Endodermal cell (in vitro differentiated cells): ENCODE measurements around the gene C17orf107. TPM values are rescaled to one million over a fixed set of nuclear protein-coding genes. Genes with fewer than 3 reads are reported as not detected.
A peak's percentile ranks its signal among the peaks of the same experiment; 100 is the strongest.

Experiments
- DNase-seq: peaks from one replicate; pipeline ENCODE4 v3.0.0-alpha.2; 2017
- H3K27ac ChIP-seq: 2 replicates; pipeline ENCODE4 v1.5.1; 2013; ENCODE audit warnings: mild to moderate bottlenecking, low read depth, low read length, moderate library complexity
- H3K27me3 ChIP-seq: 2 replicates; pipeline ENCODE4 v1.6.1; 2013; ENCODE audit warnings: mild to moderate bottlenecking, low read length, moderate library complexity; ENCODE audit not compliant: insufficient read depth, control insufficient read depth, poor library complexity, severe bottlenecking
- H3K36me3 ChIP-seq: 2 replicates; pipeline ENCODE4 v1.7.0; 2013; ENCODE audit warnings: mild to moderate bottlenecking, low read length, moderate library complexity; ENCODE audit not compliant: control insufficient read depth, insufficient read depth
- H3K4me1 ChIP-seq: one replicate; pipeline ENCODE4 v1.7.0; 2013; ENCODE audit warnings: low read length; ENCODE audit not compliant: control insufficient read depth, insufficient read depth
- H3K4me3 ChIP-seq: 2 replicates; pipeline ENCODE4 v1.5.1; 2013; ENCODE audit warnings: mild to moderate bottlenecking, low read length, moderate library complexity
- H3K9ac ChIP-seq: 2 replicates; pipeline ENCODE4 v1.6.1; 2013; ENCODE audit warnings: mild to moderate bottlenecking, low read length, moderate library complexity; ENCODE audit not compliant: poor library complexity, severe bottlenecking; ENCODE audit errors: extremely low read depth
- H3K9me3 ChIP-seq: 2 replicates; pipeline ENCODE4 v1.6.1; 2013; ENCODE audit warnings: mild to moderate bottlenecking, low read length, moderate library complexity; ENCODE audit not compliant: control insufficient read depth
- H3K27ac Mint-ChIP-seq: 2 replicates; pipeline ENCODE4 v1.8.0; 2020; ENCODE audit warnings: mixed read lengths
- H3K27me3 Mint-ChIP-seq: 2 replicates; pipeline ENCODE4 v1.8.0; 2021; ENCODE audit warnings: mild to moderate bottlenecking, mixed read lengths; ENCODE audit not compliant: insufficient read depth
- H3K36me3 Mint-ChIP-seq: 2 replicates; pipeline ENCODE4 v1.8.0; 2020; ENCODE audit warnings: low read depth, mixed read lengths
- H3K4me1 Mint-ChIP-seq: 2 replicates; pipeline ENCODE4 v1.8.0; 2020; ENCODE audit warnings: mixed read lengths
- H3K4me3 Mint-ChIP-seq: 2 replicates; pipeline ENCODE4 v1.8.0; 2020; ENCODE audit warnings: mild to moderate bottlenecking, moderate library complexity, mixed read lengths
- H3K9me3 Mint-ChIP-seq: 2 replicates; pipeline ENCODE4 v1.8.0; 2020; ENCODE audit warnings: mild to moderate bottlenecking, mixed read lengths
- CTCF ChIP-seq: fragments of 200-600 bp; sonication (generic); conservative IDR thresholded peaks from 2 replicates; pipeline ENCODE4 v1.5.0; 2021; ENCODE audit warnings: antibody characterized with exemption, mild to moderate bottlenecking
- WGBS, 2 experiments: methylation state at CpG; one replicate each; pipeline versions ENCODE4 v1.1.5 to v1.1.7; 2013; ENCODE audit warnings: missing lambda C conversion rate in 2 of 2, mixed read lengths in 1 of 2; ENCODE audit not compliant: insufficient coverage in 1 of 2, insufficient read length in 1 of 2; 5-methylcytosine and 5-hydroxymethylcytosine counted together
- total RNA-seq, 2 donors: library from RNA; stranded (reverse); fragmentation: NEBNext Ultra II Directional in 1 of 2; extraction: Animal tissue kit (Norgen Biotek cat#: 25700) in 1 of 2; gene quantifications; 2 replicates in 1 of 2; 3 replicates in 1 of 2; pipeline ENCODE4 v1.2.1, GENCODE V29; 2021

The C17orf107 gene
- total RNA-seq, 2 donors from 2014 or later = 0.82 to 4.8 TPM

- H3K9me3 ChIP-seq = no peaks in the 10 kb centered on the region
- H3K27me3 ChIP-seq = no peaks in the 10 kb centered on the region
- TF ChIP-seq CTCF = no peak
- no peaks in the 10 kb centered on the region for H3K27me3 Mint-ChIP-seq
- peaks cover 32% of the 10 kb centered on the region for H3K4me1 Mint-ChIP-seq
- no peak for DNase-seq
- peaks cover 47% of the 10 kb centered on the region for H3K36me3 ChIP-seq
- H3K9me3 Mint-ChIP-seq = no peaks in the 10 kb centered on the region
- peak overlapping the region; percentile 89 for H3K27ac Mint-ChIP-seq
- 76% methylated on average over 4 of the region's 4 CpGs; no CpG with 5 or more reads in 1 of the 2 experiments for WGBS, 2 experiments
- no peak overlapping the region for H3K27ac ChIP-seq
- peak overlapping the region; percentile 91 for H3K4me3 ChIP-seq
- H3K4me3 Mint-ChIP-seq = peak overlapping the region; percentile 93
- H3K36me3 Mint-ChIP-seq = peaks cover 48% of the 10 kb centered on the region
- peaks cover 10% of the 10 kb centered on the region for H3K4me1 ChIP-seq
- no peak overlapping the region for H3K9ac ChIP-seq
Measured at GRCh38 chr17:4945944-4946280, 46.6 kb downstream of the C17orf107 start.

GRCh38 chr17:4946312-4946976, 47.1 kb downstream of the C17orf107 start:
- Mint-ChIP-seq H3K4me3 (peak overlapping the region; percentile 93), H3K27ac (peak overlapping the region; percentile 87), H3K9me3 (no peaks in the 10 kb centered on the region), H3K27me3 (no peaks in the 10 kb centered on the region), H3K4me1 (peaks cover 32% of the 10 kb centered on the region), H3K36me3 (peaks cover 46% of the 10 kb centered on the region)
- Histone ChIP-seq H3K27ac (peak overlapping the region; percentile 7), H3K4me1 (peaks cover 15% of the 10 kb centered on the region), H3K27me3 (no peaks in the 10 kb centered on the region), H3K36me3 (peaks cover 47% of the 10 kb centered on the region), H3K4me3 (peak overlapping the region; percentile 91), H3K9me3 (no peaks in the 10 kb centered on the region), H3K9ac (peak overlapping the region; percentile 85)
- 42 to 63% methylated on average over 10 to 16 of the region's 16 CpGs for WGBS, 2 experiments
- no peak for DNase-seq
- no peak for TF ChIP-seq CTCF

DNA sequence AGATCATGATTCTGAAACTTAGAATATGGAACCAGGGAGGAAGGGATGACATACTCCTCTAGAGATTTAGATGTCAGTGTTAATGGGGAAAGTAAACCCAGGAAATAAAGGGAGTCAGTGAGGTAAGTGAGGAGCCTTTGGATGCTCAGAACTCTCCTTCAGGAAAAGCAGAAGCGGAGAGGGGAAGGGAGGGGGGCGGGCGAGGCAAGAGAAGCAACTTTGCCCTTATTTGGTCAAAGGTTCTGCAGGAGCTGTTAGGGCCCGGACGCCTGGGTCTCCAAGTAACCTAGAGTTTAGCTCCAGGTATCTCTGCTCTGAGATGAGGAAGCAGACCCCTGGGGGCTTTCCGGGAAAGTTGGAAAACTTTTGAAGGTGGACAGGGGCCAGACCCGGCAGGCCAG, 47.7 kb downstream of the C17orf107 start:
- Mint-ChIP-seq H3K4me1 (peaks cover 37% of the 10 kb centered on the region), H3K27ac (peak overlapping the region; percentile 87), H3K9me3 (no peaks in the 10 kb centered on the region), H3K36me3 (peaks cover 42% of the 10 kb centered on the region), H3K27me3 (no peaks in the 10 kb centered on the region), H3K4me3 (peak overlapping the region; percentile 93)
- Histone ChIP-seq H3K36me3 (peaks cover 44% of the 10 kb centered on the region), H3K4me1 (peaks cover 19% of the 10 kb centered on the region), H3K27me3 (no peaks in the 10 kb centered on the region), H3K4me3 (peak overlapping the region; percentile 91), H3K27ac (no peak overlapping the region), H3K9me3 (no peaks in the 10 kb centered on the region), H3K9ac (peak overlapping the region; percentile 85)
- WGBS, 2 experiments = 3% methylated on average over 6 of the region's 7 CpGs; no CpG with 5 or more reads in 1 of the 2 experiments
- no peak for TF ChIP-seq CTCF
- no peak for DNase-seq
